ENCODE data around the gene ATP1B3.

- TF ChIP-seq CTCF (IDR thresholded peaks at IDR 0.05) (no peak), EP300 (IDR thresholded peaks at IDR 0.05) (no peak)
Observed at GRCh38 chr3:141945726-141946485, 69.5 kb downstream of the ATP1B3 start.
